H1 (cell line): ENCODE measurements around the gene LRRC27. TPM values are rescaled to one million over a fixed set of nuclear protein-coding genes. Genes with fewer than 3 reads are reported as not detected.

Experiments
- polyA plus RNA-seq, 7 experiments: library from polyadenylated mRNA; depleted of rRNA in 3 of 7; stranded (reverse) in 5 of 7; unstranded in 2 of 7; fragments of >200 nt in 5 of 7; fragments of 200-250 nt in 2 of 7; gene quantifications; 1 replicate in 5 of 7; 2 replicates in 1 of 7; 4 replicates in 1 of 7; pipeline versions ENCODE4 v1.2.1 to v1.2.3, GENCODE V29; 2011 to 2013; ENCODE audit warnings: missing spikeins in 2 of 7, mixed read lengths in 2 of 7
- total RNA-seq: library from RNA; stranded (reverse); fragmentation: NEBNext Ultra II Directional; extraction: Animal tissue kit (Norgen Biotek cat#: 25700); gene quantifications from 2 replicates; pipeline ENCODE4 v1.2.1, GENCODE V29; 2021
- TF ChIP-seq, protein P1 (sequence below): IDR thresholded peaks from 2 replicates; pipeline ENCODE4 v1.6.1; 2011; ENCODE audit warnings: low read length, improper control_type of control experiment

Gene LRRC27
- total and polyA plus RNA-seq, 2 of the 8 experiments (the other 6 are each of a cell fraction or from before 2014, with no cell fraction given): 1.2 to 3.8 TPM

DNA sequence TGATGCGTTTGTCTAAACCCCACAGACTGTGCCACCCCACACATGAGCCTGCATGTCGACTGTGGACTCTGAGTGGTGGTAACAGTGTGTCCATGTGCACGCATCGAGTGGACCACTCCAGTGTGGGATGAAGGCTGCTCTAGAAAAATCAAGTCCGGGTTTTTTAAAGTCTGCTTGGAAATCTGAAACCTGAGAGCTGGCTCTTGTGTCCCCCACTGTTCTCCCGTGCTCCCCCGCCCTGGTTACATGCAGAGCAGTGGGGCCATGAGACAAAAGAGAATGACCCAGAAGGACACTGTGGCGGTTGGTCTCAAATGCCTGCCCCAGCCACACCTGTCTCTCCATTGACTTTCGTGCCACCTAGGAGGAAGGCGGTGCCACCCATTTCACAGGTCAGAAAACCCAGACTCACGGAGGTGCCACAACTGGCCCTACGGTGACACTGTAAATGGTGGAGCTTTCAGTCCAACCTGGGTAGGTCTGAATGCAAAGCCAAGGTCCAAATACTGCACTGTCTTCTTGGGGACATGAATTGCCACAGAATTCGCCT, 37.7 kb downstream of the LRRC27 start (continued):
- TF ChIP-seq, protein P1, sequence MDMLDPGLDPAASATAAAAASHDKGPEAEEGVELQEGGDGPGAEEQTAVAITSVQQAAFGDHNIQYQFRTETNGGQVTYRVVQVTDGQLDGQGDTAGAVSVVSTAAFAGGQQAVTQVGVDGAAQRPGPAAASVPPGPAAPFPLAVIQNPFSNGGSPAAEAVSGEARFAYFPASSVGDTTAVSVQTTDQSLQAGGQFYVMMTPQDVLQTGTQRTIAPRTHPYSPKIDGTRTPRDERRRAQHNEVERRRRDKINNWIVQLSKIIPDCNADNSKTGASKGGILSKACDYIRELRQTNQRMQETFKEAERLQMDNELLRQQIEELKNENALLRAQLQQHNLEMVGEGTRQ: no peak
